ENCODE data around the gene KRTAP12-4.
"Not testable (repeated sequence)": the region's sequence is repeated elsewhere in the genome, so short reads cannot be mapped to it uniquely, and the experiment has no call there.

Gene KRTAP12-4

DNA sequence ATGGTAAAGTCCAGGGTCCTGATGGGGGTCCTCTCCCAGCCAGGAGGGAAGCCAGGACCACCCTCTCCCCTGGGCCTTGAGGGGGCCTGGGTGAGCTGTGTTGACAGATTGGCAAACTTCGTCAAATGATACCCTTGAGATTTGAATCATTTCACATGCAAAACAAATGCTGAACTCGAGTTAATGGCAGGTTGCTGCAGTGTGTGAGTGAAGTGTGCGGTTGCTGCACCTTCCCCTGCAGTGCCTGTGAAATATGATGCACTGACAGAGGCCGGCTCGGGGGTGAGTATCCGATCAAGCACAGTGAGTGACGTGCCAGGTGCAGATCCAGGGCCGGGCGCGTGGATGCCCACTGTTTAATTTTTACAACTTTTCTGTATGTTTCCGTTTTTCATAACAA lies 33.2 kb upstream of the KRTAP12-4 start:
- no peak for DNase-seq (ENCODE audit: low read depth in 4 of 4, low spot score in 1 of 4)

- no peak for DNase-seq (ENCODE audit: low read depth in 4 of 4, low spot score in 1 of 4)
These were observed 32.5 kb upstream of the KRTAP12-4 start for GRCh38 chr21:44686843-44687561.

GRCh38 chr21:44686000-44686781 lies 31.7 kb upstream of the KRTAP12-4 start:
- no peak for DNase-seq (ENCODE audit: low read depth in 4 of 4, low spot score in 1 of 4)

DNA sequence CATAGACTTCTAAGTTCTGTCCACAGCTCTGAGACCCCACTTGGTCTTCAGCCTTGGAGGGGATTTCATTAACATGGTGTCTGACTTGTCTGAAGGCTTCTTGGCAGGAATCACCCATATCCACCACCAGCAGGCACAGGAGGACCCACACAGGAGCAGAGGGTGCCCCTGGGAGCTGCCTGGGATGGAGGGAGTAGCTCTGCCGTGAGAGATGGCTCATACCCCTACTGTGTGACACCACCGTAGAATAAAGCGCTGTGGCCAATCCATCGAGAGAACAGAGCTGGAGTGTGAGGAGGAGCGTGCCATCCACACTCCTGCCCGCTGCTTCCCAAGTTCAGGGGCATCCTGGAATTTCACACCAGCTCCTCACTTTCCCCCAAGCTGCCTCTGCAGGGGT lies 30.6 kb upstream of the KRTAP12-4 start:
- not testable (repeated sequence) for DNase-seq (ENCODE audit: low read depth in 4 of 4, low spot score in 1 of 4)

GRCh38 chr21:44684483-44684882 lies 30.0 kb upstream of the KRTAP12-4 start:
- DNase-seq (ENCODE audit: low read depth in 4 of 4, low spot score in 1 of 4): no peak

DNA sequence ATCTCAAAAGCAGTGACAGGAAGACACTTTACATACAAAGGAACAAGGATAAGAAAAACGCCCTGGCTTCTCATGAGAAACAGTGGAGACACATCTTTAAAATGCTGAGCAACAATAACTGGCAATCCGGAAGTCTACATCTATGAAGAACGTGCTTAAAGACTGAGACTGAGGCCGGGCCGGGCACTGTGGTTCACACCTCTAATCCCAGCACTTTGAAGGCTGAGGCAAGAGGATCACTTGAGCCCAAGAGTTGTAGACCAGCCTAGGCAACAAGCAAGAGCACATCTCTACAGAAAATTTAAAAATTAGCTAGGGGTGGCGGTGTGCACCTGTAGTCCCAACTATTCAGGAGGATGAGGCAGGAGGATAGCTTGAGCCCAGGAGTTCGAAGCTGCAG lies 29.6 kb upstream of the KRTAP12-4 start:
- no peak for DNase-seq (ENCODE audit: low read depth in 4 of 4, low spot score in 1 of 4)

DNA sequence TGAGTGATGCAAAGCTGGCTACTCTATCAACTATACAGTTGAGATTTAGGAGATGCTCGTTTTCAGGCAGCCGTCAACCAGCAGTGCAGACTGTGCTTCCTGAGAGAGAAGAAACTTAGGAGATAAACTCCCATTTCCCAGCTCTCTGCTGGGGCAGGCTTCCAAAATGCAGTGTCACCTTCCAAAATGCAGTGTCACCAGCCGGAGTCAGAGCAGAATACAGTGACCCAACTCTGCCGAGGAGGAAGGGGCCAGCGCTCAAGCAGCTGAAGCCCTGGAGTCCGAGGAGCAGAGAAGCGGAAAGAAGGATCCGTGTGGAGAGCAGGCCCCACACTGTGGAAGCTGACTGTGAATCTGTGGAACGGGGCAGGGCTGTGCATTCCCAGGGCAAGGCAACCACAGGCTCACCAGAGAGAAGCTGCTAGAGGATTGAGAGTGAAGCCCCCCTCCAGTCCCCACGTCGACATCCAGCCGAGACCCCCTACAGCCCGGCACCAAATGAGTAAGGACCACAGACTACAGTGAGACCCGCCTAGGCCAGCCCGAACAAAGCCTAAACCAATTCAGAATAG lies 28.2 kb upstream of the KRTAP12-4 start:
- DNase-seq (ENCODE audit: low read depth in 4 of 4, low spot score in 1 of 4): no peak

GRCh38 chr21:44681861-44682579 lies 27.6 kb upstream of the KRTAP12-4 start, which contains the start of gene KRTAP12-1:
KRTAP12-1 (minus strand) TSS chr21:44682163; CDS start chr21:44682123, 40 bp downstream.
- no peak for DNase-seq (ENCODE audit: low read depth in 4 of 4, low spot score in 1 of 4)

DNA sequence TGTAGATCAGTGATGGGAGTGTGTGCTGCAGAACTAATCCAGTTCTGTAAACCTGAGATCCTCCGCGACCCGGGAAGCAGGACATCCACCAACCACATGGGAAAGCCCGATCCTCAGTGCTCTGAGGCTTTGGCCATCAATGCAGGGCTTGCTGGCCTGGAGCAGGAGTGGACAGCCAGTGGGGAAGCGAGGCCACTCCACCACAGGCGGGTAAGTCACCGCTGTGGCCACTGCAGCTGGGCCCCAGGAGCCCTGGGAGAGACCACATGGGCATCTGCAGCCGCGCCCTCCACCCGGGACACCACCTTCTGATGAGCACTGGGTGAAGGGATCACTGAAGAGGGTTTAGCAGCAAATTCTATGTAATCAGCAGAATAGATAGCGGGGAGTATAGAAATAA lies 26.7 kb upstream of the KRTAP12-4 start:
- no peak for DNase-seq (ENCODE audit: low read depth in 4 of 4, low spot score in 1 of 4)

DNA sequence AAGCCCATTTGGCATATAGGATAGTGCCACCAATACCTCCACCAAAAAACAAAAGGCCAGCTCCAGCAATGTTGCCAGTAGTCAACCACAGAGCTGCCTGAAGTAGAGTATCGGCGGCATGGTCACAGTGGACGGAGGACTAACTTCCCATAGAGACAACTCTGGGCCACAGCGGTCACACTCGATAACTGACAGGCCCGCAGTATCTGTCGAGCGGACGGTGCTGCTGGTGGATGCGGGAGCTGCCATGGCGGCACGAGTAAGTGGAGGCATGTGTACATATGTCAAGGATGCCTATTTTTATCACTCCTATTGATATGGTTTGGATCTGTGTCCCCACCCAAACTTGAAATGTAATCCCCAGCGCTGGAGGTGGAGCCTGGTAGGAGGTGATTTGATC lies 23.4 kb upstream of the KRTAP12-4 start:
- no peak for DNase-seq (ENCODE audit: low read depth in 4 of 4, low spot score in 1 of 4)

GRCh38 chr21:44671911-44672310 lies 17.5 kb upstream of the KRTAP12-4 start:
- DNase-seq (ENCODE audit: low read depth in 4 of 4, low spot score in 1 of 4): no peak

DNA sequence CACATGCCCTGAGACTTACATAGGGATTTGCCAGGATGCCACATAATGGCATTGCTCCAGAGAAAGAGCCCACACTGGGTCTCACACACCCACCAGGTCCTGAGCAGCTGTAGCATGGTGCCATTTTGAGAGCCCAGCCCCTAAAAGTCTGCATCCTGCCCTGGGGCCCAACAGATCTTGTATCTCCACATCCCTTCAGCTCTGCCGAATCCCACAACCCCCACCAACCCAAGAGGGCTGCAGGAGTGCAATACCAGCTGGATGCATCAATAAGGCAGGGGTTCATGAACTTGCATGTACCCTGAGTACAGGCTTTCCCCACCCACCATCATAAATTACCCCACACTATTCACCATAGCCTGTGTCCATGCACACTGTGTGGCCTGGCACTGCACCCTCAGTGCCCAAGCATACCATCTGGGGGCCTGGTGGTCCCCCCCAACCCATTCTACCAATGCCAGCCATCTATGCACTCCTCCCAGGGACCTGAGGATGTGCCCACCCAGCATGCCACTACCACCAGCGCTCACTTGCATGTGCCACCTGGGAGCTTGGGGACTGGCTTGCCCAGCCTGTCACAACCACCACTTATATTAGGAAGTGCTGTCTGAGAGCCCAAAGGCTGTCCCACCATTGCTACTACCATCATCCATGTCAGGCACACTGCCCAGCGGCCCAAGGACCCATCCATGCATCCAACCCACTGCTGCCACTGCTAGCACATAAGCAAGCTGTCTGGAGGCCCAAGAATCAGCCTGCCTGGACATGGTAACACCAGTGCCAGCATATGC lies 16.4 kb upstream of the KRTAP12-4 start:
- DNase-seq (ENCODE audit: low read depth in 4 of 4, low spot score in 1 of 4): no peak

- no peak for DNase-seq (ENCODE audit: low read depth in 4 of 4, low spot score in 1 of 4)
These were observed 13.2 kb upstream of the KRTAP12-4 start for GRCh38 chr21:44667612-44668011.

- DNase-seq (ENCODE audit: low read depth in 4 of 4, low spot score in 1 of 4): no peak
These were observed 12.2 kb upstream of the KRTAP12-4 start, which contains the start of gene KRTAP12-2 for GRCh38 chr21:44666401-44667320. KRTAP12-2 (minus strand) TSS chr21:44666927; CDS start chr21:44666886, 41 bp downstream.

DNA sequence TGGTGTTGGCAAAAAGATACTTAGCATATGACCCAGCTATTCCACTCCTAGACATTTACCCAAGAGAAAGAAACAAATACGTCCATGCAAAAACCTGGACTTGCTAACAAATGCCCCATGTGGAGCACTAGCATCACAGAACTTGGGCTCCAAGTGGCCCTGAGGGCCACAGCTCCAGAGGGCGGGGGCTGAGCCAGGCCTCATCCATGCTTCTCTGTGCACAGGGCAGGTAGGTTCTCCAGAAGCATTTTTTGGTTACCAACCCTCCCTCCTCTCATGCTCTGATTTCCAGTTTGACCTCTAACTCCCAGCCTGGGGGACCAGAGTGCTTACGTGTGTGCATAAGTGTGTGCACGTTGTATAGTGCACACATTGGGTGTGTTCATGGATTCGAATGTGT lies 10.2 kb upstream of the KRTAP12-4 start:
- DNase-seq (ENCODE audit: low read depth in 4 of 4, low spot score in 1 of 4): no peak

GRCh38 chr21:44661567-44661966 lies 7.1 kb upstream of the KRTAP12-4 start:
- not testable (repeated sequence) for DNase-seq (ENCODE audit: low read depth in 4 of 4, low spot score in 1 of 4)

- DNase-seq (ENCODE audit: low read depth in 4 of 4, low spot score in 1 of 4): no peak
These were observed 4.6 kb upstream of the KRTAP12-4 start for GRCh38 chr21:44658913-44659595.

DNA sequence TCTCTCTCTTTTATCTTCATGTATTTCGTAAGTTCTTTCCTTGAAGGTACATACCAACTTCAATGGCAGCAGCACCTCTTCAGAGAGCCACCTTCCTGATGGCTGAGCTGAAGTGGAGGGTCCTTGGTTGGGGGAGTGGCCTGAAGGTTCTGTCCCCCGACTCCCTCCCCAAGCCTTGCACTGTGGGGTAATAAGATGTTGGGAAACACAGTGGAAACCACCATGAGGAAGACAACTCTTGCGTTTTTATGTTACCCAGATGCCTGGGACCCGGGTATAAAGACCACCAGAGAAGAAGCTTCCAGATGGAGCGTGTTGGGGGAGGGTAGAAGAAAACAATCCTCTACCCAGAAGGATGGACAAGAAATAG lies 4.1 kb upstream of the KRTAP12-4 start:
- DNase-seq (ENCODE audit: low read depth in 4 of 4, low spot score in 1 of 4): no peak

Data from stimulated activated CD4-positive, alpha-beta T cell treated with anti-CD3 and anti-CD28 coated beads, Interleukin-1b, Interleukin-23, amount 100 ng/mL, for 24 hours (primary cell).